Osteoblast (primary cell): ENCODE measurements around the gene CMSS1. TPM values are rescaled to one million over a fixed set of nuclear protein-coding genes. Genes with fewer than 3 reads are reported as not detected.
A peak's percentile ranks its signal among the peaks of the same experiment; 100 is the strongest.

Experiments used
- DNase-seq: peaks from one replicate; pipeline ENCODE4 v3.0.0; 2011; ENCODE audit warnings: low spot score, mixed read lengths; ENCODE audit not compliant: insufficient read length; ENCODE audit errors: missing footprints
- H2AFZ ChIP-seq: 2 replicates; pipeline ENCODE4 v1.6.0; 2011; ENCODE audit warnings: mild to moderate bottlenecking, low read length
- H3K27ac ChIP-seq: 2 replicates; pipeline ENCODE4 v1.5.1; 2011; ENCODE audit warnings: mild to moderate bottlenecking, low read depth, low read length, moderate library complexity
- H3K27me3 ChIP-seq: 2 replicates; pipeline ENCODE4 v1.6.0; 2012; ENCODE audit warnings: mild to moderate bottlenecking, control low read depth, inconsistent platforms, low read length, moderate library complexity; ENCODE audit not compliant: insufficient read depth
- H3K36me3 ChIP-seq: 2 replicates; pipeline ENCODE4 v1.5.1; 2011; ENCODE audit warnings: mild to moderate bottlenecking, low read length, control low read depth, moderate library complexity; ENCODE audit not compliant: insufficient read depth
- H3K4me1 ChIP-seq: 2 replicates; pipeline ENCODE4 v1.5.1; 2011; ENCODE audit warnings: mild to moderate bottlenecking, low read length, control low read depth, moderate library complexity; ENCODE audit not compliant: insufficient read depth
- H3K4me2 ChIP-seq: 2 replicates; pipeline ENCODE4 v1.6.0; 2011; ENCODE audit warnings: mild to moderate bottlenecking, low read length; ENCODE audit not compliant: insufficient read depth
- H3K4me3 ChIP-seq: fragments of 200-600 bp; sonication (generic); 3 replicates; pipeline ENCODE4 v1.5.1; 2012; ENCODE audit warnings: mild to moderate bottlenecking, low read length, inconsistent platforms; ENCODE audit not compliant: insufficient read depth
- H3K79me2 ChIP-seq: 2 replicates; pipeline ENCODE4 v1.6.0; 2012; ENCODE audit warnings: mild to moderate bottlenecking, low read length, control low read depth, inconsistent platforms; ENCODE audit not compliant: insufficient read depth
- H3K9me3 ChIP-seq: 2 replicates; pipeline ENCODE4 v1.5.1; 2011; ENCODE audit warnings: low read depth, low read length, control low read depth
- H4K20me1 ChIP-seq: 2 replicates; pipeline ENCODE4 v1.6.0; 2012; ENCODE audit warnings: mild to moderate bottlenecking, low read length, control low read depth; ENCODE audit not compliant: insufficient read depth
- total RNA-seq: library from RNA; depleted of rRNA; stranded (reverse); fragments of >200 nt; gene quantifications from 2 replicates; pipeline ENCODE4 v1.2.3, GENCODE V29; 2012
- TF ChIP-seq, protein P1 (sequence below): IDR thresholded peaks from 2 replicates; pipeline ENCODE4 v1.5.1; 2011; ENCODE audit warnings: mild to moderate bottlenecking, low read depth, low read length, moderate library complexity; ENCODE audit errors: extremely low read depth

The CMSS1 gene
- total RNA-seq, 1 donor = 15.9 TPM

DNA sequence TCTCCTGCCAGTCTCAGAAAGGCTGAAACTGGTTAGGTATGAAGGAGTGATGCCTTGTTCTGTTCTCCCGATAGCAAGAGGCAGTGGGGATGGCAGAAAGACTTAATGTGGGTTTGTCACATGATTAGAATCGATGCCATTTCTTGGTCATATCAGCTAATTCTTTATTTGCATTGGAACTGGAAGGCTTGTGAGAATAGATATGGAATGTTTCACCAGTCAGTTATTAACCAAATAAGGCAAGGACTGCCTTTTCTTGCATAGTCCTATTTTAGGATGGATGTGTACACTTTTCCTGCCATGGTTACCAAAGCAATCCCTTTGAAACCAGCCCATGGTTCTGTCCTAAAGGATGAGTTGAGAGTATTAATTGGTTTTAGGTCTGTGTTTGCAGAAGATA, 262.9 kb downstream of the CMSS1 start:
- peak overlapping the region; percentile 27 for H2AFZ ChIP-seq
- H4K20me1 ChIP-seq = no peaks in the 10 kb centered on the region
- H3K36me3 ChIP-seq = no peaks in the 10 kb centered on the region
- no peaks in the 10 kb centered on the region for H3K9me3 ChIP-seq
- no peak overlapping the region for H3K4me3 ChIP-seq
- no peaks in the 10 kb centered on the region for H3K79me2 ChIP-seq
- H3K4me2 ChIP-seq = peak overlapping the region; percentile 35
- DNase-seq = no peak
- H3K4me1 ChIP-seq = peaks cover 21% of the 10 kb centered on the region
- TF ChIP-seq, protein P1, sequence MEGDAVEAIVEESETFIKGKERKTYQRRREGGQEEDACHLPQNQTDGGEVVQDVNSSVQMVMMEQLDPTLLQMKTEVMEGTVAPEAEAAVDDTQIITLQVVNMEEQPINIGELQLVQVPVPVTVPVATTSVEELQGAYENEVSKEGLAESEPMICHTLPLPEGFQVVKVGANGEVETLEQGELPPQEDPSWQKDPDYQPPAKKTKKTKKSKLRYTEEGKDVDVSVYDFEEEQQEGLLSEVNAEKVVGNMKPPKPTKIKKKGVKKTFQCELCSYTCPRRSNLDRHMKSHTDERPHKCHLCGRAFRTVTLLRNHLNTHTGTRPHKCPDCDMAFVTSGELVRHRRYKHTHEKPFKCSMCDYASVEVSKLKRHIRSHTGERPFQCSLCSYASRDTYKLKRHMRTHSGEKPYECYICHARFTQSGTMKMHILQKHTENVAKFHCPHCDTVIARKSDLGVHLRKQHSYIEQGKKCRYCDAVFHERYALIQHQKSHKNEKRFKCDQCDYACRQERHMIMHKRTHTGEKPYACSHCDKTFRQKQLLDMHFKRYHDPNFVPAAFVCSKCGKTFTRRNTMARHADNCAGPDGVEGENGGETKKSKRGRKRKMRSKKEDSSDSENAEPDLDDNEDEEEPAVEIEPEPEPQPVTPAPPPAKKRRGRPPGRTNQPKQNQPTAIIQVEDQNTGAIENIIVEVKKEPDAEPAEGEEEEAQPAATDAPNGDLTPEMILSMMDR = no peak
- H3K27ac ChIP-seq = peak overlapping the region; percentile 64
- no peaks in the 10 kb centered on the region for H3K27me3 ChIP-seq

DNA sequence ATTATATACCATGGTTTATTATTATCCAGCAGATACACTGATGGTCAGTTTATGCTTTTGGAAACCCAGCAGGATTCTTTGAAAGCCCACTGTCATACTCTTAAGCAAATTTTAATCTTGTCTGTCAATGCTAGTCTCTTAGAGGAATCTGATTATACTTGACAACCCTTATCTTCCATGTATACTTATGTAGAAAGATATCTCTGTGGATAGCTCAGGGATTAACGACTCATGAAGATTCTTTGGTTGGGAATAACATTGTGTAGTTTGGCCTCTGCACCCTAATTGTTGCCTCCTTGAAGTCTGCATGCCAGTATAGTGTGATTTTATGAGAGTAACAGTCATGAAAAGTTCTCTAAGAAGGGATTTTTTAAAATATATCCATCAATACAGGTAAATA, 263.6 kb downstream of the CMSS1 start:
- Histone ChIP-seq H3K79me2 (no peaks in the 10 kb centered on the region), H4K20me1 (no peaks in the 10 kb centered on the region), H3K4me2 (no peak overlapping the region), H3K9me3 (no peaks in the 10 kb centered on the region), H3K27me3 (no peaks in the 10 kb centered on the region), H3K36me3 (no peaks in the 10 kb centered on the region), H3K4me3 (no peak overlapping the region), H2AFZ (no peak overlapping the region), H3K4me1 (peaks cover 16% of the 10 kb centered on the region), H3K27ac (peak overlapping the region; percentile 64)
- DNase-seq = no peak
- TF ChIP-seq, protein P1 = no peak

DNA sequence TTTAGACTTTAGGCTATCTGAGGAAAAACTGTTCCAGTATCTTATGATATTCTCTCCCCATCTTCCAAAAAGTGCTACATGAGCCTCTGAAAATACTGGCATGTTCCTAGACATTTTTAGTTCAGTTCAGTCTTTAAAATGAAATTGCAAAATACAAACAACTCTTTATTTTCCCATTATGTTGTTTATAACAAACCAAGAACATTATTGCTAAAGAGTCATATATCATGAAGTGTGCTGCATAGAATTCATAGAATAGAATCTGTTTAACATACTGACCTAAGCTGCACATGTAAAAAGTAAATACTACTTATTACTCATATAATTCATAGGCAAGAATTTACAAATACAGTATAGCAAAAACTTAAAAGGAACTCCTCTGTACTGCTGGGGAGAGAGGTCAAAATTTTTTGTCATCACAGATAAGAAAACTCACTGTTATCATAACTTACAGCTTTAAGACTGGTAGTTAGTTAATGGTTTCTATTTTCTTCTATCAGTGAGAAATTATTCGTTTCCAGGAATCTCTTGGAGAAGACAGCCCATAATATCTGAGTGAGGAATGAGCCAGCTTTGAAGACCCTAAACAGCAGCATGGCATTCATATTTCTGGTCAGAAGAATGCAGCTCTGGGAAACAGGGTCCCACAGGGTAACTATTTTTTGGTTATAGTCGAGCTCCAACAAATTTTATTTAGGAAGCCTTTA, 264.5 kb downstream of the CMSS1 start:
- Histone ChIP-seq H3K27ac (no peak overlapping the region), H3K4me1 (peaks cover 21% of the 10 kb centered on the region), H3K79me2 (no peaks in the 10 kb centered on the region), H3K4me2 (no peak overlapping the region), H3K9me3 (no peaks in the 10 kb centered on the region), H4K20me1 (no peaks in the 10 kb centered on the region), H3K36me3 (no peaks in the 10 kb centered on the region), H3K27me3 (no peaks in the 10 kb centered on the region), H2AFZ (no peak overlapping the region), H3K4me3 (no peak overlapping the region)
- TF ChIP-seq, protein P1 = no peak
- no peak for DNase-seq

DNA sequence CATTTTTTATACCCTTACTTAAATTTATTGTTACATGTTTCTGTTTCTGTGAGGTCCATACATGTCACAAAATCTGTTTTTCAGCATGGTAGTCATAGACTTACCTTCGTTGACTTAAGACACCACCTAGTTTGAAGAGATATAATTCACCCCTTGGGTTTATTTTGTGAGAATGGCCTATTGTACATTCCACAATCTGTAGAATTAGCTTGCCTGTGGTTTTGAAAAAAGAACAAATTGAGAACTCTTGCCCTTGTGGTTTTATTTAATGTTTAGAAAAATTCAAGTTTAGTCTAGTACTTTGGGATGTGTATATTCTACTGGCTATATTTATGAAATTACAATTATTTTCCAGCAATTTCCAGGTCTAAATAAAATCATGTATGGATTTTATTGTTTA, 265.1 kb downstream of the CMSS1 start:
- Histone ChIP-seq H3K27ac (no peak overlapping the region), H3K4me2 (no peak overlapping the region), H3K27me3 (no peaks in the 10 kb centered on the region), H3K79me2 (no peaks in the 10 kb centered on the region), H2AFZ (no peak overlapping the region), H4K20me1 (no peaks in the 10 kb centered on the region), H3K9me3 (no peaks in the 10 kb centered on the region), H3K4me3 (no peak overlapping the region), H3K4me1 (peaks cover 25% of the 10 kb centered on the region), H3K36me3 (no peaks in the 10 kb centered on the region)
- DNase-seq = no peak
- TF ChIP-seq, protein P1 = no peak
